Measurements from ENCODE around the gene GDPGP1. TPM values are rescaled to one million over a fixed set of nuclear protein-coding genes. Genes with fewer than 3 reads are reported as not detected.
"Not testable (repeated sequence)": the region's sequence is repeated elsewhere in the genome, so short reads cannot be mapped to it uniquely, and the experiment has no call there.

Gene GDPGP1
- total RNA-seq, 1 donor: 3.7 TPM

- peaks cover 14% of the 10 kb centered on the region for H3K4me1 ChIP-seq (ENCODE audit: insufficient read depth, low read length)
- no peaks in the 10 kb centered on the region for H3K9me3 ChIP-seq (ENCODE audit: low read depth, low read length)
- peak within 1 kb of the TSS; percentile 15 for H3K4me3 ChIP-seq (ENCODE audit: low read length)
- H3K27me3 ChIP-seq (ENCODE audit: insufficient read depth, low read length): no peaks in the 10 kb centered on the region
These were observed 15.3 kb downstream of the GDPGP1 start, which contains the start of gene TTLL13 for GRCh38 chr15:90249203-90249863. TTLL13 (plus strand) TSS chr15:90249556; CDS start chr15:90250631, 1,075 bp downstream.

- Histone ChIP-seq H3K9me3 (ENCODE audit: low read depth, low read length) (no peaks in the 10 kb centered on the region), H3K4me1 (ENCODE audit: insufficient read depth, low read length) (no peaks in the 10 kb centered on the region), H3K4me3 (ENCODE audit: low read length) (no peak overlapping the region), H3K27me3 (ENCODE audit: insufficient read depth, low read length) (no peaks in the 10 kb centered on the region)
These were observed 23.8 kb downstream of the GDPGP1 start for GRCh38 chr15:90257776-90258175.

- Histone ChIP-seq H3K27me3 (ENCODE audit: insufficient read depth, low read length) (no peaks in the 10 kb centered on the region), H3K4me3 (ENCODE audit: low read length) (no peak overlapping the region), H3K4me1 (ENCODE audit: insufficient read depth, low read length) (peaks cover 5% of the 10 kb centered on the region), H3K9me3 (ENCODE audit: low read depth, low read length) (no peaks in the 10 kb centered on the region)
These were observed 25.5 kb downstream of the GDPGP1 start for GRCh38 chr15:90259524-90259923.

GRCh38 chr15:90260731-90261130 lies 26.7 kb downstream of the GDPGP1 start:
- H3K9me3 ChIP-seq (ENCODE audit: low read depth, low read length); H3K4me3 ChIP-seq (ENCODE audit: low read length); H3K27me3 ChIP-seq (ENCODE audit: insufficient read depth, low read length): not testable (repeated sequence)
- peaks cover 12% of the 10 kb centered on the region for H3K4me1 ChIP-seq (ENCODE audit: insufficient read depth, low read length)

GRCh38 chr15:90261811-90262210 lies 27.8 kb downstream of the GDPGP1 start:
- Histone ChIP-seq H3K27me3 (ENCODE audit: insufficient read depth, low read length) (no peaks in the 10 kb centered on the region), H3K9me3 (ENCODE audit: low read depth, low read length) (no peaks in the 10 kb centered on the region), H3K4me3 (ENCODE audit: low read length) (no peak overlapping the region), H3K4me1 (ENCODE audit: insufficient read depth, low read length) (peaks cover 20% of the 10 kb centered on the region)

- no peaks in the 10 kb centered on the region for H3K27me3 ChIP-seq (ENCODE audit: insufficient read depth, low read length)
- H3K4me3 ChIP-seq (ENCODE audit: low read length): no peak overlapping the region
- H3K9me3 ChIP-seq (ENCODE audit: low read depth, low read length): no peaks in the 10 kb centered on the region
These were observed 28.4 kb downstream of the GDPGP1 start for GRCh38 chr15:90262426-90262825.

GRCh38 chr15:90264671-90265070 lies 30.7 kb downstream of the GDPGP1 start:
- Histone ChIP-seq H3K4me3 (ENCODE audit: low read length) (peak overlapping the region; percentile 71), H3K9me3 (ENCODE audit: low read depth, low read length) (no peaks in the 10 kb centered on the region), H3K27me3 (ENCODE audit: insufficient read depth, low read length) (no peaks in the 10 kb centered on the region), H3K4me1 (ENCODE audit: insufficient read depth, low read length) (peaks cover 42% of the 10 kb centered on the region)

More at GRCh38 chr15:90262426-90262825, 28.4 kb downstream of the GDPGP1 start:
- H3K4me1 ChIP-seq (ENCODE audit: insufficient read depth, low read length): peaks cover 26% of the 10 kb centered on the region

- peaks cover 42% of the 10 kb centered on the region for H3K4me1 ChIP-seq (ENCODE audit: insufficient read depth, low read length)
- no peaks in the 10 kb centered on the region for H3K9me3 ChIP-seq (ENCODE audit: low read depth, low read length)
These were observed 31.5 kb downstream of the GDPGP1 start, which contains the start of gene NGRN for GRCh38 chr15:90265271-90266060. NGRN (plus strand) TSS chr15:90265672; CDS start chr15:90265713, 41 bp downstream.

GRCh38 chr15:90266061-90266431 lies 32.0 kb downstream of the GDPGP1 start:
- Histone ChIP-seq H3K9me3 (ENCODE audit: low read depth, low read length) (no peaks in the 10 kb centered on the region), H3K4me1 (ENCODE audit: insufficient read depth, low read length) (peaks cover 42% of the 10 kb centered on the region), H3K27me3 (ENCODE audit: insufficient read depth, low read length) (no peaks in the 10 kb centered on the region), H3K4me3 (ENCODE audit: low read length) (peak overlapping the region; percentile 71)

More at GRCh38 chr15:90265271-90266060, 31.5 kb downstream of the GDPGP1 start, which contains the start of gene NGRN:
- Histone ChIP-seq H3K4me3 (ENCODE audit: low read length) (peak within 1 kb of the TSS; percentile 71), H3K27me3 (ENCODE audit: insufficient read depth, low read length) (no peaks in the 10 kb centered on the region)

- no peaks in the 10 kb centered on the region for H3K9me3 ChIP-seq (ENCODE audit: low read depth, low read length)
- H3K4me3 ChIP-seq (ENCODE audit: low read length): peak overlapping the region; percentile 71
- H3K27me3 ChIP-seq (ENCODE audit: insufficient read depth, low read length): no peaks in the 10 kb centered on the region
- H3K4me1 ChIP-seq (ENCODE audit: insufficient read depth, low read length): peaks cover 42% of the 10 kb centered on the region
These were observed 32.5 kb downstream of the GDPGP1 start for GRCh38 chr15:90266485-90266884.

- Histone ChIP-seq H3K4me3 (ENCODE audit: low read length) (no peak overlapping the region), H3K4me1 (ENCODE audit: insufficient read depth, low read length) (peaks cover 42% of the 10 kb centered on the region), H3K27me3 (ENCODE audit: insufficient read depth, low read length) (no peaks in the 10 kb centered on the region), H3K9me3 (ENCODE audit: low read depth, low read length) (no peaks in the 10 kb centered on the region)
These were observed 34.4 kb downstream of the GDPGP1 start for GRCh38 chr15:90268415-90268814.

GRCh38 chr15:90270502-90271150 lies 36.6 kb downstream of the GDPGP1 start:
- Histone ChIP-seq H3K4me1 (ENCODE audit: insufficient read depth, low read length) (peaks cover 30% of the 10 kb centered on the region), H3K9me3 (ENCODE audit: low read depth, low read length) (no peaks in the 10 kb centered on the region), H3K27me3 (ENCODE audit: insufficient read depth, low read length) (no peaks in the 10 kb centered on the region), H3K4me3 (ENCODE audit: low read length) (no peak overlapping the region)

GRCh38 chr15:90271459-90272166 lies 37.6 kb downstream of the GDPGP1 start:
- no peaks in the 10 kb centered on the region for H3K9me3 ChIP-seq (ENCODE audit: low read depth, low read length)
- H3K27me3 ChIP-seq (ENCODE audit: insufficient read depth, low read length): no peaks in the 10 kb centered on the region
- no peak overlapping the region for H3K4me3 ChIP-seq (ENCODE audit: low read length)
- H3K4me1 ChIP-seq (ENCODE audit: insufficient read depth, low read length): peaks cover 24% of the 10 kb centered on the region

GRCh38 chr15:90278467-90278866 lies 44.5 kb downstream of the GDPGP1 start:
- H3K27me3 ChIP-seq (ENCODE audit: insufficient read depth, low read length); H3K4me3 ChIP-seq (ENCODE audit: low read length); H3K9me3 ChIP-seq (ENCODE audit: low read depth, low read length); H3K4me1 ChIP-seq (ENCODE audit: insufficient read depth, low read length): not testable (repeated sequence)

GRCh38 chr15:90280743-90281142 lies 46.7 kb downstream of the GDPGP1 start:
- not testable (repeated sequence) for H3K9me3 ChIP-seq (ENCODE audit: low read depth, low read length); H3K4me1 ChIP-seq (ENCODE audit: insufficient read depth, low read length); H3K4me3 ChIP-seq (ENCODE audit: low read length); H3K27me3 ChIP-seq (ENCODE audit: insufficient read depth, low read length)
